ENCODE results near the gene VMO1.

Gene VMO1

DNA sequence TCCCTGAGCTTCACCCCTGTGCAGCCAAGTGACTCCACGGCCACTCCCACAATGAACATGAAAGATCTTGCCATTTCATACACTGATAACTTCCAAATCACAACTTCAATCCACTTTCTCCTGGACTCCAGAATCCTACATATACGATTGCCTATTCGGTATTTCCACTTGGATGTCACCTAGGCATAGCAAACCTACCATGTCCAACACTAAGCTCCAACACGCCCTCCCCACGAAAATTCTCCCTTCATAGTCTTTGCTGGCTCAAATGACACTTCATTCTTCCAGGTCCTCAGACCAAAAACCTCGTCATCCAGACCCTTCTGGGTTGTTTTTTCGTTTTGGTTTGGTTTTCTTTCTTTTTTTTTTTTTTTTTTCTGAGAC is 4.5 kb upstream of the VMO1 start:
- Histone ChIP-seq H3K79me2 (ENCODE audit: insufficient read depth, low read length) (no peaks in the 10 kb centered on the region), H3F3A (ENCODE audit: low read depth) (peaks cover 4% of the 10 kb centered on the region; the same call in 1 of the 2 replicates), H3K4me3 (ENCODE audit: low read length, poor library complexity, severe bottlenecking) (peak overlapping the region; percentile 72), H3K27me3 (ENCODE audit: insufficient read depth, low read length, poor library complexity, severe bottlenecking) (no peaks in the 10 kb centered on the region), H4K20me1 (ENCODE audit: insufficient read depth, low read length, poor library complexity, severe bottlenecking) (no peaks in the 10 kb centered on the region), H3K9me2 (replicated peaks; ENCODE audit: low read depth, low read length) (no peaks in the 10 kb centered on the region), H3K4me1 (ENCODE audit: insufficient read depth, low read length, poor library complexity, severe bottlenecking) (peaks cover 10% of the 10 kb centered on the region), H3K4me2 (ENCODE audit: low read depth, low read length, poor library complexity, severe bottlenecking) (peak overlapping the region; percentile 85), H3K9me3 (ENCODE audit: insufficient read depth, low read depth, low read length) (no peaks in the 10 kb centered on the region), H3K9ac (ENCODE audit: low read depth, low read length, poor library complexity, severe bottlenecking) (peak overlapping the region; percentile 69), H2AFZ (ENCODE audit: low read length) (peak overlapping the region; percentile 84), H3K36me3 (ENCODE audit: insufficient read depth, low read length) (no peaks in the 10 kb centered on the region)
- no peak for TF ChIP-seq EZH2phosphoT487 (IDR thresholded peaks at IDR 0.05; ENCODE audit: borderline replicate concordance)
- TF ChIP-seq, protein P1, sequence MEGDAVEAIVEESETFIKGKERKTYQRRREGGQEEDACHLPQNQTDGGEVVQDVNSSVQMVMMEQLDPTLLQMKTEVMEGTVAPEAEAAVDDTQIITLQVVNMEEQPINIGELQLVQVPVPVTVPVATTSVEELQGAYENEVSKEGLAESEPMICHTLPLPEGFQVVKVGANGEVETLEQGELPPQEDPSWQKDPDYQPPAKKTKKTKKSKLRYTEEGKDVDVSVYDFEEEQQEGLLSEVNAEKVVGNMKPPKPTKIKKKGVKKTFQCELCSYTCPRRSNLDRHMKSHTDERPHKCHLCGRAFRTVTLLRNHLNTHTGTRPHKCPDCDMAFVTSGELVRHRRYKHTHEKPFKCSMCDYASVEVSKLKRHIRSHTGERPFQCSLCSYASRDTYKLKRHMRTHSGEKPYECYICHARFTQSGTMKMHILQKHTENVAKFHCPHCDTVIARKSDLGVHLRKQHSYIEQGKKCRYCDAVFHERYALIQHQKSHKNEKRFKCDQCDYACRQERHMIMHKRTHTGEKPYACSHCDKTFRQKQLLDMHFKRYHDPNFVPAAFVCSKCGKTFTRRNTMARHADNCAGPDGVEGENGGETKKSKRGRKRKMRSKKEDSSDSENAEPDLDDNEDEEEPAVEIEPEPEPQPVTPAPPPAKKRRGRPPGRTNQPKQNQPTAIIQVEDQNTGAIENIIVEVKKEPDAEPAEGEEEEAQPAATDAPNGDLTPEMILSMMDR (conservative IDR thresholded peaks at IDR 0.05; ENCODE audit: low read length) = no peak

DNA sequence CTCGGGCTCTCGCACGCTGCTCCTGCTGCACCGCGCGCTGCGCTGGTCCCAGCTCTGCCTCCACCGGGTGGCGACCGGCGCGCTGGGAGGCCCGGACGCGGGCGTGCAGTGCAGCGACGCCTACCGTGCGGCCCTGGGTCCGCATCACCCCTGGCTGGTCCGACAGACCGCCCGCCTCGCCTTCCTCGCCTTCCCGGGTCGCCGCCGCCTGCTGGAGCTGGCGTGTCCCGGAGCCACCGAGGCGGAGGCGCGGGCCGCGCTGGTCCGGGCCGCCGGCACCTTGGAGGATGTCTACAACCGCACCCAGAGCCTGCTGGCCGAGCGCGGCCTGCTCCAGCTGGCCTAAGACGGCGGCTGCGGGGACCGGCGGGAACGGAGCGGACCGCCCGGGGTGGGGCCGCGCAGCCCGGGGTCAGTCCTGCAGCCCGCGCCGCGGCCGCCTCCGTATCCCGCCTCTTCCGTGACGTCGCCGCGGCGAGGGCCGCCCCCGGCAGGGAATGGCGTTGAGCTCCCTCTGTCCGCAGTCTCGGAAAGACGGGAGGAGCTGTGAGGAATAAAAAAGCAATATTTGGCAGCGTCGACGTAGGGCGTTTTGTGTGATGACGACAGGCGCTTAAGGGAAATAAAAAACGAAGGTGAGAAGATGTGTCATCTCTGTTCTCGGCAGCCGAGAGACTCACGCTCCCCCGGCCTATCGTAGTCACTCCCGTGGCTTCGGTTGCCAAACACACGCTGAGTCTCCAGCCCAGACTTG is 4.0 kb upstream of the VMO1 start:
- Histone ChIP-seq H3K36me3 (ENCODE audit: insufficient read depth, low read length) (no peaks in the 10 kb centered on the region), H3K9ac (ENCODE audit: low read depth, low read length, poor library complexity, severe bottlenecking) (peak overlapping the region; percentile 69), H3K4me1 (ENCODE audit: insufficient read depth, low read length, poor library complexity, severe bottlenecking) (peaks cover 10% of the 10 kb centered on the region), H3K4me2 (ENCODE audit: low read depth, low read length, poor library complexity, severe bottlenecking) (peak overlapping the region; percentile 85), H2AFZ (ENCODE audit: low read length) (peak overlapping the region; percentile 84), H3F3A (ENCODE audit: low read depth) (peaks cover 4% of the 10 kb centered on the region; the same call in 1 of the 2 replicates), H3K9me2 (replicated peaks; ENCODE audit: low read depth, low read length) (no peaks in the 10 kb centered on the region), H3K9me3 (ENCODE audit: insufficient read depth, low read depth, low read length) (no peaks in the 10 kb centered on the region), H4K20me1 (ENCODE audit: insufficient read depth, low read length, poor library complexity, severe bottlenecking) (no peaks in the 10 kb centered on the region), H3K27me3 (ENCODE audit: insufficient read depth, low read length, poor library complexity, severe bottlenecking) (no peaks in the 10 kb centered on the region), H3K4me3 (ENCODE audit: low read length, poor library complexity, severe bottlenecking) (peak overlapping the region; percentile 72), H3K79me2 (ENCODE audit: insufficient read depth, low read length) (no peaks in the 10 kb centered on the region)
- TF ChIP-seq EZH2phosphoT487 (IDR thresholded peaks at IDR 0.05; ENCODE audit: borderline replicate concordance) = no peak
- TF ChIP-seq, protein P1 (conservative IDR thresholded peaks at IDR 0.05; ENCODE audit: low read length) = peak; percentile 64

DNA sequence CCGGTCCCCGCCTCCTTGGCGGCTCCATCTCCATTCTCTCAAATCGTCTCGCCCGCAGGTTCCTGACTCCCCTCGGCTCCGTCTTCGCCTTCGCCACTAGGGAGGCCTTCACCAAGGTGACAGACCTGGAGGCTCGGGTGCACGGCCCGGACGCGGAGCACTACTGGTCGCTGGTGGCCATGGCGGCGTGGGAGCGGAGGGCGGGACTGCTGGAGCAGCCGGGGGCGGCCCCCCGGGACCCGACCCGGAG is 3.5 kb upstream of the VMO1 start:
- Histone ChIP-seq H3F3A (ENCODE audit: low read depth) (peaks cover 4% of the 10 kb centered on the region; the same call in 1 of the 2 replicates), H3K4me1 (ENCODE audit: insufficient read depth, low read length, poor library complexity, severe bottlenecking) (peaks cover 10% of the 10 kb centered on the region), H2AFZ (ENCODE audit: low read length) (peak overlapping the region; percentile 84; the same call in 1 of the 2 replicates), H4K20me1 (ENCODE audit: insufficient read depth, low read length, poor library complexity, severe bottlenecking) (no peaks in the 10 kb centered on the region), H3K9ac (ENCODE audit: low read depth, low read length, poor library complexity, severe bottlenecking) (peak overlapping the region; percentile 69), H3K9me3 (ENCODE audit: insufficient read depth, low read depth, low read length) (no peaks in the 10 kb centered on the region), H3K9me2 (replicated peaks; ENCODE audit: low read depth, low read length) (no peaks in the 10 kb centered on the region), H3K4me2 (ENCODE audit: low read depth, low read length, poor library complexity, severe bottlenecking) (peak overlapping the region; percentile 85), H3K36me3 (ENCODE audit: insufficient read depth, low read length) (no peaks in the 10 kb centered on the region), H3K4me3 (ENCODE audit: low read length, poor library complexity, severe bottlenecking) (peak overlapping the region; percentile 72), H3K27me3 (ENCODE audit: insufficient read depth, low read length, poor library complexity, severe bottlenecking) (no peaks in the 10 kb centered on the region), H3K79me2 (ENCODE audit: insufficient read depth, low read length) (no peaks in the 10 kb centered on the region)
- TF ChIP-seq, protein P1 (conservative IDR thresholded peaks at IDR 0.05; ENCODE audit: low read length) = no peak
- no peak for TF ChIP-seq EZH2phosphoT487 (IDR thresholded peaks at IDR 0.05; ENCODE audit: borderline replicate concordance)

Measured in Loucy (cell line).